ENCODE data around the gene COA6. TPM values are rescaled to one million over a fixed set of nuclear protein-coding genes. Genes with fewer than 3 reads are reported as not detected.

The COA6 gene
- total and polyA plus RNA-seq, 2 of the 13 experiments (the other 11 are each of a cell fraction or from before 2014, with no cell fraction given) = 32.4 to 104 TPM

- TF ChIP-seq ZHX2 (IDR thresholded peaks at IDR 0.05; ENCODE audit: low read depth) (no peak), ZHX2 (CRISPR knock-in tag; IDR thresholded peaks at IDR 0.05; ENCODE audit: borderline replicate concordance) (no peak), ZNF878 (CRISPR knock-in tag; IDR thresholded peaks at IDR 0.05) (0 out of 2 replicates have a peak, but pooled peaks have one; percentile 33), CHD4 (IDR thresholded peaks at IDR 0.05; ENCODE audit: borderline replicate concordance, low read length) (no peak), ZNF737 (CRISPR knock-in tag; IDR thresholded peaks at IDR 0.05; ENCODE audit: borderline replicate concordance) (no peak), ZNF674 (CRISPR knock-in tag; IDR thresholded peaks at IDR 0.05; ENCODE audit: low read depth) (no peak), KMT2B (CRISPR knock-in tag; IDR thresholded peaks at IDR 0.05) (peak; percentile 36; the same call in 1 of the 2 replicates), MED13 (CRISPR knock-in tag; IDR thresholded peaks at IDR 0.05) (no peak), YEATS4 (CRISPR knock-in tag; IDR thresholded peaks at IDR 0.05; ENCODE audit: borderline replicate concordance) (no peak), ZHX1 (CRISPR knock-in tag; IDR thresholded peaks at IDR 0.05; ENCODE audit: low read depth) (no peak), ZNF678 (CRISPR knock-in tag; IDR thresholded peaks at IDR 0.05) (no peak), ZNF670 (CRISPR knock-in tag; IDR thresholded peaks at IDR 0.05; ENCODE audit: borderline replicate concordance) (0 out of 2 replicates have a peak, but pooled peaks have one; percentile 28), ZNF558 (CRISPR knock-in tag; IDR thresholded peaks at IDR 0.05; ENCODE audit: borderline replicate concordance) (no peak), ZNF644 (CRISPR knock-in tag; IDR thresholded peaks at IDR 0.05; ENCODE audit: low read depth) (no peak), NFIB (CRISPR knock-in tag; IDR thresholded peaks at IDR 0.05; ENCODE audit: borderline replicate concordance) (no peak), FOXP4 (CRISPR knock-in tag; IDR thresholded peaks at IDR 0.05) (peak; percentile 74)
- TF ChIP-seq, protein P1, sequence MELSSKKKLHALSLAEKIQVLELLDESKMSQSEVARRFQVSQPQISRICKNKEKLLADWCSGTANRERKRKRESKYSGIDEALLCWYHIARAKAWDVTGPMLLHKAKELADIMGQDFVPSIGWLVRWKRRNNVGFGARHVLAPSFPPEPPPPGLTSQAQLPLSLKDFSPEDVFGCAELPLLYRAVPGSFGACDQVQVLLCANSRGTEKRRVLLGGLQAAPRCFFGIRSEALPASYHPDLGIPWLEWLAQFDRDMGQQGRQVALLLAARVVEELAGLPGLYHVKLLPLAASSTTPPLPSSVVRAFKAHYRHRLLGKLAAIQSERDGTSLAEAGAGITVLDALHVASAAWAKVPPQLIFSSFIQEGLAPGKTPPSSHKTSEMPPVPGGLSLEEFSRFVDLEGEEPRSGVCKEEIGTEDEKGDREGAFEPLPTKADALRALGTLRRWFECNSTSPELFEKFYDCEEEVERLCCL (CRISPR knock-in tag; IDR thresholded peaks at IDR 0.05; ENCODE audit: borderline replicate concordance) = no peak
These were observed 24.3 kb upstream of the COA6 start (continued) for GRCh38 chr1:234348964-234349363.

All from HepG2 (cell line).